Measurements from ENCODE around the gene XPNPEP3. TPM values are rescaled to one million over a fixed set of nuclear protein-coding genes. Genes with fewer than 3 reads are reported as not detected.

XPNPEP3 gene
- total RNA-seq, 1 donor from 2014 or later: 7.9 TPM

GRCh38 chr22:40950962-40951794 lies 94.2 kb downstream of the XPNPEP3 start, which contains the start of gene RBX1:
TSS of gene RBX1 (plus strand) at chr22:40951378. CDS start at chr22:40951399, 21 bp downstream.
- DNase-seq: peak; percentile 98

DNA sequence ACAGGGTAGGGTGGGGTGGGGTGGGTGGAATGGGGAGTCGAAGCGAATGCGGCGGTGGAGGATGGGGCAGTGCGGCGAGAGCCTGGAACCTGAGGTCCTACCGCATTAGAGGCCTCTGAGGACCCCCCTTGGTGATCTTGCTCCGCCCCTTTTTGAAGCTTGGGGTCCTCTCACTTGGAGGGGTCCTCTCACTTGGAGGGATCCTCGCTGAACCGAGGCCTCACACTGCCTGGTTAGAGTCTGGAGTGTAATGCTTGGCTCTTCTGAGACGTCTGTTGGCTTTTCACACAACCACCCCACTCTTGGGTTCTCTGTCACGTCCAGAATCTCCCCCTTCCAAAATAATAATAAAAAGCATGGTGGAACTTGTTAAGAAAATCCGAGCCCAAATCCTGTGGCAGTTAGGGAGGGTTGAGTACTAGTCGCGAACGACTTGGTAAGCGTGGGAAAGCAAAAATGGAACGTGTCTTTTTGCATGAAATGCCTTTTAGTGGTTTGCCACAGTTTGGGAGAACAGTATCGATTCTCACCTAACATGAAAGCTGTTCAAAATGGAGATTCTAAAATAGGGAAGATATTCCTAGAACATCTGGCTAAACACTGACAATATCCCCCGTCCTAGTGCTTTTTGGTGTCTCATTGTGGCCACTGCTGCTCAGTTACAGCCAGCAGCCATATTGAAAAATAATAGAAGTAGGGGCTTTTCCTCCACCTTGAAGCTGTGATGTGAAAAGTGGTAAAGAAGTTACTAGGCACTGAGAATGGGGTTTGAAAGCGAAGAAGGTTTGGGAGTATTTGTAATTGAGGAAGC lies 95.1 kb downstream of the XPNPEP3 start:
- DNase-seq: no peak

DNA sequence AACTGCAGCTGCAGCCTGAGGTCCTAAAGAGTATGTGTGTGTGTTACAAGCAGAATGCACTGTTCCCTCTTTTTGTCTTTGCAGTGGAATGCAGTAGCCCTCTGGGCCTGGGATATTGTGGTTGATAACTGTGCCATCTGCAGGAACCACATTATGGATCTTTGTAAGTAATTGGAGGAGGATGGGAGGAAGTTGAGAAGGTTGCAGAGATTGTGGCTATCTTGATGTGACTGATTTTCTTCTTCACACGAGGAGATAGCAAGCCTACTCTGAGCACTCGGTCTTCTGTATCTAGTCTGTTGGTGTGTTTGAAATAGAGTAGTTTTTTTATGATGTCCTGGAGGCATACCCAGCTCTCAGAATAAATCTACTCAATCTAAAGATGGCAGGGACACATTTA lies 96.5 kb downstream of the XPNPEP3 start:
- DNase-seq: no peak

DNA sequence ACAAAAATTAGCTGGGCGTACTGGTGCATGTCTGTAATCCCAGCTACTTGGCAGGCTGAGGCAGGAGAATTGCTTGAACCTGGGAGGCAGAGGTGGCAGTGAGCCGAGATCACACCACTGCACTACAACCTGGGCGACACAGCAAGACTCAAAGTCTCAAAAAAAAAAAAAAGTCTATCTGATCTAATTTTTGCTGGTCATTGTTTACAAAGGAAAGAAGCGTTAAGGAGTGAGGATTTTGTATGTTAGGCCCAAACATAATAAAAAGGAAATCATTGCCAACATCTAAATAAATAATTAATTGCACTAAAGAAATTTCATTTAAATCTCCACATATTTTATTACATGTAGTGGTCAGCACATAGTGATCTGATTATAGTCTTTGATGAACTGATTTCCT lies 97.2 kb downstream of the XPNPEP3 start:
- DNase-seq: no peak

GRCh38 chr22:40955571-40955970 lies 98.6 kb downstream of the XPNPEP3 start:
- no peak for DNase-seq

DNA sequence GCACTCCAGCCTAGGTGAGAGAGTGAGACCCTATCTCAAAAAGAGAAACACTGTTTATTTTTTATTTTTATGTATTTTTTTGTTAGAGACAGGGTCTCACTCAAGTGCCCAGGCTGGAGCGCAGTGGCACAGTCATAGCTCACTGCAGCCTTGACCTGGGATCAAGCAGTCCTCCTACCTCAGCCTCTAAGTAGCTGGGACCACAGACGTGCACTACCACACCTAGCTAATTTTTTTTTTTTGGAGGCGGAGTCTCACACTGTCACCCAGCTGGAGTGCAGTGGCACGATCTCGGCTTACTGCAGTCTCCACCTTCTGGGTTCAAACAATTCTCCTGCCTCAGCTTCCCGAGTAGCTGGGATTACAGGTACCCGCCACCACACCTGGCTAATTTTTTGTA lies 100.7 kb downstream of the XPNPEP3 start:
- DNase-seq: no peak

GRCh38 chr22:40958299-40958698 lies 101.4 kb downstream of the XPNPEP3 start:
- DNase-seq: no peak

GRCh38 chr22:40960145-40960544 lies 103.2 kb downstream of the XPNPEP3 start:
- no peak for DNase-seq

- DNase-seq: no peak
Measured at GRCh38 chr22:40965936-40966725, 109.2 kb downstream of the XPNPEP3 start.

DNA sequence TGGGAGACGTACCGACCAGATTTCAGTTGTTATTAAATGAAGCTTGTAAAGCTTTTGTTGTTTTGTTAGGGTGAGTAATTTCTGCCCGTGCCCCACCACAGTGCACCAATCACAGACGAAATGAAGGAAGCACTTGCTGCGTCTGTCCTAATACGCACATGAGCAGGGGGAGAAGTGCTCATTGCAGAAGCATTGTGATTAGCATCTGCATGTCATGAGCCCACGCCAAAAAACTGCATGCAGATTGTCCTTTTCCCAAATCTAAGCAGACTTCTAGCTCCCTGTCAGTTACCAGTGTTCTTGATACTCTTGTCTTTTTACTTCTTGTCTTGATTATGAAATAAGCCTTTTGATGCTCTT lies 109.8 kb downstream of the XPNPEP3 start:
- no peak for DNase-seq

DNA sequence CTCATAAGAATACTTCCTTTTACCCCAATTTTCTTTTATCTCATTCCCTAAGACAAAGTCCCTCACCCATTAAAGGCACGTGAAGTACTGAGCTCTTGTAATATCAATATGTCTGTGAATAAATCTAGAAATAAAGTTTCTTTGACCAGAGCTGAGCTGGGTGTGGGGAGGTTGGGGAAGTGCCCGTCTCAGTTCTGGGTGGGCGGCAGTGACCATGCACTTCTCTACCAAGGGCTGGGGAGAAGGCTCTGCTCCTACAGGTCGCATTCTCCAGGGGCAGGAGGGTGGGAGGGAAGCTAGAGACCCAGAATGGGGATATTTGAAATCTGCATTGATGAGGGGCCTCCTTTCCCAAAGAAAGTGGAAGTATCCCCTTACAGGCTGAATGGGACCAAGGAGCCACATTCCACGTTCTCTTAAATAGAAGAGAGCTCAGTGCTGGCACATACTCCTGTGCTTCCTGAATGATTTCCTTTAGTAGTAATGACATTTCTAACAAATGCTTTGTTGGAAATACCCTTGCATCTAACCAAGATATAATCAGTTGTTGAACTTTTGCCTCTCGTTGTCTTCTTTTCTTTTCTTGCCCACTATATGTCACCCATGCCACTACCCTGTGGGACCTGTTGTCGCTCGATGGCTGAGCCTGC lies 110.3 kb downstream of the XPNPEP3 start:
- no peak for DNase-seq

- DNase-seq: no peak
Measured at GRCh38 chr22:40972587-40972986, 115.6 kb downstream of the XPNPEP3 start.

GRCh38 chr22:40973144-40973543 lies 116.2 kb downstream of the XPNPEP3 start:
- no peak for DNase-seq

DNA sequence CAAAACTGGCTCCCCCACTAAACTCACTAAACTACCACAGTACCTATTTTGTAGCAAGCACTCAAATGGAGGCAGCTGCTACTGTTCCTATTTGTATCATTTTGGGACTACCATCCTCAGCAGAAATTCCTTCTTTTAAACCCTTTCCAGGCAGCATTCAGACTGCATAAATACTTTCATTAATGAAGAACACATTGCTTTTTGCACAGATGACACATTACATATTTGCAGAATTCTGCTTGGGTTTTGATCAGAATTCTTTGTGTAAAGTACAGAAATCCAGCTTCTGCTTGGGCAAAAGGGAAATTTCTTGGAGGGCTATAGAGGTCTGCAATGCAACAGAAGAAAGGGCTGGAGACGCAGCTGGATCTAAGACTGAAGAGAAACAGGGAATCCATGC lies 118.4 kb downstream of the XPNPEP3 start:
- peak; percentile 72 for DNase-seq

DNA sequence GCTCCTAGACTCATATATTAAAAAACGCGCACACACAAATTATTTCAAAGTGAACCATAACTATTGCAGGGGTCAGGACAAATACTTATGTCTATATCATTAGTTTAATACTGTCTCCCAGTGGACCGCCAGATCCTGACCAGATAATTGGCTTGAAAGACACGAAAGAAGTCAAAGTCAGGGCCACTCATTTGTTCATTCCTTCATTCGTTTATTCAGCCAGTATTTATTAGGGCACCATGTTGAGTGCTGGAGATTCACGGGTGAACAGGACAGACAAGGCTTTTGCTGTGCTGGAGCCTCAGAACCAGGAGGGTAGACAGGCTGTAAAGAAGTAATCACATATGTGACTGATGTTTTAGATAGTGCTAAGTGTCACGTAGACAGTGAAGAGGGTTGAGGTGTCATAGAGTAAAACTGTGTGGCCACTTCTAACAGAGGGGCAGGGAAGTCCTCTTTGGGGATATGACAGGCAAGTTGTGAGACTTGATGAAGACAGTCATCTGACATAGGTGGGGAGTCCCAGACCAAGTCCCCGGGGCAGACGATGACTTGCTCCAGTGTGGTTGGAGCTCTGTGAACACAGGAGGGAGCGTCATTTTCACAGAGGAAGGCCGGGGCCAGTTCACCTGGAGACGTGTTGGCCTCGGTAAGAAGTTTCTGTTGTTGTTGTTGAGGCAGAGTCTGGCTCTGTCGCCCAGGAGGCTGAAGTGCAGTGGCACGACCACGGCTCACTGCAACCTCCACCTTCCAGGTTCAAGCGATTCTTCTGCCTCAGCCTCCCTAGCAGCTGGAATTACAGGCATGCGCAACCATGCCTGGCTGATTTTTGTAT lies 120.1 kb downstream of the XPNPEP3 start:
- no peak for DNase-seq

- no peak for DNase-seq
Measured at GRCh38 chr22:40979198-40979597, 122.2 kb downstream of the XPNPEP3 start.

GRCh38 chr22:40979871-40980270 lies 122.9 kb downstream of the XPNPEP3 start:
- DNase-seq: no peak
